ENCODE data around the gene PRG2. TPM values are rescaled to one million over a fixed set of nuclear protein-coding genes. Genes with fewer than 3 reads are reported as not detected.
A peak's percentile ranks its signal among the peaks of the same experiment; 100 is the strongest.
"Not testable (repeated sequence)": the region's sequence is repeated elsewhere in the genome, so short reads cannot be mapped to it uniquely, and the experiment has no call there.

The PRG2 gene
- total RNA-seq, 1 donor from 2014 or later, result not detected

DNA sequence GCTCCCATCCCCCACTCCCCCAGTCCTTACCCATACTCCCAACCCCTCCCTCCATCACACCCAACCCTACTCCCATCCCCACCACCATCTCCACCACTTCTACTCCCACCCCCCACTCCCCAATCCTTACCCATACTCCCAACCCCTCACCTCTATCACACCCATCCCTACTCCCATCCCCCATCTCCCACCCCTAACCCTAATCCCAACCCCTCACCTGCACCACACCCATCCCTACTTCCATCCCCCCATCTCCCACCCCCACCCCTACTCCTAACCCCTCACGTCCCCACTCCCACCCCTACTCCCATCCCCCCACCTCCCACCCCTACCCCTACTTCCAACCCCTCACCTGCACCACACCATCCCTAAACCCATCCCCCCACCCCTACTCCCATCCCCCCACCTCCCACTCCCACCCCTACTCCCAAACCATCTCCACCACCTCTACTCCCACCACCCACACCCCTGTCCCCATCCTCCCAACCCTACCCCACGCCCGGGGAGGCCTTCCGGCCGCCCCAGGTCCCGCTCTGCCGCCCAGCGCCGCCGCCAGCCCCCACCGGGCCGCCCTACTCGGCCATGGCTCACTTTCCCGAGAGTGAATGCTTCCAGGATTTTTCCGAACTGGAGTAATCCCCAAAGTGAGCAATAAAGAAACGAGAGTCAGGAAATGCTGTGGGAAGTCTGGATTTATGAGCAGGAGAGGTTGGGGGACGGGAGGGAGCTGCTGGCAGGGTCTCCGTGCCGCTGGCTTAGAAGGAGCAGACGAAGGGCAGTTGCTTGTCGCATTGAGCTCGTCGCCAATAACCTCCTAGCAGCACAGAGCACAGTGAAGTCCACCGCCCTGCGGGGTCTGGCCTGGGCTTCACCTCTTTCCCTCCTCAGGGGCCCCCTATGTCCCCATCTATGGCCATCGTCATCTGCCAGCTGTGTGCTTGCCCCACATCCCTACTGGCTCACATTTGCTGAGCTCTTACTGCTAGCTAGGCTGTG is 14.1 kb downstream of the PRG2 start:
- ATAC-seq (no peak), DNase-seq (ENCODE audit: low spot score) (no peak)
- intact Hi-C loops (cut with DNase I), result loop anchor here (1.0 kb wide), 1 partner anchor 38 kb away; no protein-coding TSS in a partner anchor

DNA sequence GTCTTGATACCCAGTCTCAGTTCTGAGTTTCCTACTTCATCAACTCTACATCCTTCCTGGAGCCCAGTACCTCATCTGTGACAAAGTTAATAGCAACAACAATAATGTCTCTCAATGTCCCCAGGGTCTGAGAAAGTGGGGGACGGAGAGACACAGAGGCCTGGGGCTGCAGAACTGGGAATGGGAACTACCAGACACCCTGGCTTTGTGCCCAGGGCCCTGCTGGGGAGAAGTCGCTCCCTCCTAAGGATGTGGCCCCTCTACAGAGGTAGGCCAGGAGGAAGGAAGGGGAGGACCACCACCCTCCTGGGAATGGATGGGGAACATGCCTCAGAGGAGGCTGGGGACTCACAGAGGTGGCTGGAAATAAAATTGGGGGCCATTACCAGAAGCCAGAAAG is 15.0 kb downstream of the PRG2 start:
- intact Hi-C loops (cut with DNase I), result no loop called here
- no peak for DNase-seq (ENCODE audit: low spot score)
- ATAC-seq, result no peak

DNA sequence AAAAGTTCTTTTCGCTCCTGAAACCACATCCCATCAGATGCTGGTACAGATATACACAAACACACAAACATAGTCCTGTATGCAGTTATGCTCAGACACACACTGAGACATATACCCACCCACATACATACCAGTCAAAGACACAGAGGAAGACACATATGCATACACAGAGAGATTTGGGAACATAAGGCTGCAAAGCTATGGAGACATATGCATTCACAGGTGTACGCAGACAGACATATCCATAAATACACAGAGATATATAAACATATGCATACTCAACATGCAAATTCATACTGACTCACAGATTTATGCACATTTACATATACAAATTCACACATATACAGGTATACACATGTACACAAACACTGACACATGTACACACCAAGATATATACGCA is 15.5 kb downstream of the PRG2 start:
- intact Hi-C loops (cut with DNase I), result no loop called here
- DNase-seq (ENCODE audit: low spot score) (no peak), ATAC-seq (no peak)

DNA sequence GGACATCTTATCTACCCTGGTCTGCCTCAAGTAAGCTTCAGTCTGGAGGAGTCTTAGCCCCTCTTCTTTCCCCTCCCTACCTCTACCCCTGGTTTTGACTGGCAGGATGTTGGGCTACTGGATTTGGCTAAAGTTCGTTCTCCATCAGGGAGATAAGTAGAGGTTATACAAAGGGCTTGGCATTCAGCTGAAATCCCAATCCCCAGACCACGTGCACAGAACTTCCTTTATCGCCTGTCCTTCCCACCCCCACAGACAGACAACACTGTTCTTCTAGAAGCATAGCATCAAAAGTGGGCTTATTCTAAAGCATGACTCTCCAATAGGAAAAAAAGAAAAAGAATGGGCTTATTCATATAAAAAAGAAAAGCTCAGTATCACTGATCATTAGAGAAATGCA is 17.3 kb downstream of the PRG2 start:
- intact Hi-C loops (cut with DNase I), result no loop called here
- ATAC-seq (no peak), DNase-seq (ENCODE audit: low spot score) (no peak)

DNA sequence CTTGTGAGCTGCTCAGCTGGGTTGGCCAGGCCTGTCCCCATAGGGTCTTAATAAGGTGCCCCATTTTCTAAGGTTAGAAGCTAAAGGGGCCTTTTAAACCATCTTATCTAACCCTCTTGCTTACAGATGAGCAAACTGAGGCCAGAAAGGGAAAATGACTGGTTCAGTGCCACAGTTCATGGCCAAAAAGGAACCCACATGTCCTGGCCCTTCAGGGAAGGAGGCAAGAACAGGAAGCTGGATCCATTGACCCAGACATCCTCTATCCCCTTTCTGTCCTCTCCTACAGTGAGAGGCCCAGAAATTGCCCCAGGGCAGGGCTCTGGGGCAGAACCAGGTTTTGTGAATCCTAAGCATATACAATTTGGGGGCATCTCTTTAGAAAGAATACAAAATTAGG is 19.5 kb downstream of the PRG2 start:
- no peak for DNase-seq (ENCODE audit: low spot score)
- ATAC-seq, result no peak
- intact Hi-C loops (cut with DNase I), result no loop called here

DNA sequence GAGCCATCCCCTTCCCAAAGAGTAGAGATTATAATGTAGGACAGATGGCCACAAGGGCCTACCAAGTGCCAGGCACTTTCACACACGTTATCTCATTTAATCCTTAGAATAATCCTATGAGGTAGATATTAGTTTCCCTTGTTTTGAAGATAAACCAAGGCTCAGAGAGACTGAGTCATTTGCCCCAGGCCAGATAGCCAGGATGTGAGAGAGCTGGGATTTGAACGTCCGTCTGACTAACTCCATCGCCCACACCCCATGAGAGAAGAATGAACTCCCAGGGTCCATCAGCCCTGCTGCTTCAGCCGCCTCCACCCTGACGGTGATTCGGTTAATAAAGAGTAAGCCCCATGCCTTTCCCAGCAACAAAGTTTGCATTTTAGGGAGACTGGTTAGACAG is 20.2 kb downstream of the PRG2 start:
- intact Hi-C loops (cut with DNase I), result no loop called here
- no peak for DNase-seq (ENCODE audit: low spot score)
- no peak for ATAC-seq

DNA sequence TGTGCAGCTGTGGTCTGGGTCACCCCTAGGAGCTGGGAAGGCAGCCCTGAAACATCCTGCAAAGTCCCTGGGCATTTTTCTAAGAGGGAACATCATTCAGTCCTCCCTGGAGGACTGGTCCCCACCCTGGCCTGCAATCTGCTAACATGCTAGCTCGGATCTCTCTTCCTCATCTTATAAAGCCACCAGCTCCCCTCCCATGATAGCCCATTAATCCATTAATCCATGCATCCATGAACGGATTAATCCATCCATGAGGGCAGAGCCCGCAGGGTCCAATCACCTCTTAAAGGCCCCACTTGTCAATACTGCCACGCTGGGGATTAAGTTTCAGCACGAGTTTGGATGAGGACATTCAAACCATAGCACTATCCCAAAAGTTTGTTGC is 21.6 kb downstream of the PRG2 start:
- DNase-seq (ENCODE audit: low spot score) (no peak), ATAC-seq (no peak)
- intact Hi-C loops (cut with DNase I), result no loop called here

DNA sequence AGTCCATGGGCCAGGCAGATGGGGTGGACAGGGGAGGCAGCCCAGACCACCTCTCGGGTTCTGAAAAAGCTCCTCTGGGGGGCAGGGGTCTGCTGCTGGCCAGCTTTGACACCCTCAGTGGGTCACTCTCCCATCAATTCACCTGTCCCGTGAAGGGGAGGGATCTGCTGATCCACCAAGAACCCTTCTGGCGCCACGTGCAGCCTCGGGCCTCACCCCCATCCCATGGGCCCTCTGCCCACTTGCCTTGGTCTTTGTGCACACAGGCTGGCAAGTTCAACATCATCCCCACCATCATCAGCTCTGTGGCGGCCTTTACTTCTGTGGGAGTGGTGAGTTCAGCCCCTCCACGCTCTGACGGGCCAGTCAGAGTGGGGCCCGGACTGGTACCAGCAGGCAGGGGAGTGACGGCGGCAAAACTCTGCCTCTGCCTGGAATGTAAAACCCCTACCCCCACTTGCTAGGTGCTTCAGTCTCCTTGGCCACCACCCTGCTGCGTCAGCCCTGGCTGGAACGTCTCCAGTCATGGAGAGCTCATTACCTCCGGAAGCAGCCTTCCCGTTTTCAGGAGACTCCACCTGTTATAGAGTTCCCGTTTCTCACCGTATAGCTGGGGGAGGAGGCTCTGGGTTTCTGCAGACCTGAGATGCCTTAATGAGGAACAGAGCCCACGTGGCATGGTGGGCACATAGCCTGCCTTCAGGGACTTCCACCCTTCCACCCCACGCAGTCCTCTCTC is 22.2 kb downstream of the PRG2 start:
- intact Hi-C loops (cut with DNase I), result no loop called here
- no peak for DNase-seq (ENCODE audit: low spot score)
- ATAC-seq, result no peak

DNA sequence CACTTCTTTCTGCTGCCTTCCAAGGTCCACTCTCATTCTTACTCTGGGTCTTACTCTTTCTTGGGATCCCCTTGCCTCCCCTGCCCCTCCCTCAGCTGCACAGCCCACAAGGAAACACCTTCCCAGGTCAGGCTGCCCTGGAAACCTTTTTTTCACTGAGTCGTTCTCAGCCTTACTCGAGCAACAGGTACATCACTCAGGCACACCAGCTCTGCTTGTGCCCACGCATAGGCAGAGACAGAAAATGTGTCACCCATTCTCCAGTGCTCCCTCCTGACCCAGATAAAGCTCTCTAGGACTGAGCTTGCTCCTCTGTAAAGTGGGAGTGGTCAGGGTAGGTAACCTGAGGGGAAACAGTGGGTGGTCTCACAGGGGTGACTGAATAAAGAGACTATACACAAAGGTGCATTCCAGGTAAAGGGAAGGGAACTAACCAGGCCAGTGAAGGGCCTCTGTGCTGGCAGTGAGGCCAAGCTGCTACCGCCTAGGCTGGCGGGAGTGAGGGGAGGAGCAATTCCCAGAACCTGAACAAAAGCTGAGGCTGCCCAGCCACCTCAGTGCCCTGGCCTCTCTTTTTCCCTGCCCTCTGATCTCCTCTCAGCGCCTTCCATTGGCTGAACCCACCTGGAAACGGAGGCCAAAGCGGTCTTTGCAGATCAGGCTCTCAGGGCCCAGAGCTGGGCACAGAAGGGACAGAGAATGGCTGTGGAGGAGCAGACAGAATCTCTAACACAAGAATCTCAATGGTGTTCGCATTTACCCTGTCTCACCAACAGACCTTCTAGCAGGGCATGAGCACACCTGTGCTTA is 25.4 kb downstream of the PRG2 start:
- intact Hi-C loops (cut with DNase I), result no loop called here
- DNase-seq (ENCODE audit: low spot score) (no peak), ATAC-seq (no peak)

DNA sequence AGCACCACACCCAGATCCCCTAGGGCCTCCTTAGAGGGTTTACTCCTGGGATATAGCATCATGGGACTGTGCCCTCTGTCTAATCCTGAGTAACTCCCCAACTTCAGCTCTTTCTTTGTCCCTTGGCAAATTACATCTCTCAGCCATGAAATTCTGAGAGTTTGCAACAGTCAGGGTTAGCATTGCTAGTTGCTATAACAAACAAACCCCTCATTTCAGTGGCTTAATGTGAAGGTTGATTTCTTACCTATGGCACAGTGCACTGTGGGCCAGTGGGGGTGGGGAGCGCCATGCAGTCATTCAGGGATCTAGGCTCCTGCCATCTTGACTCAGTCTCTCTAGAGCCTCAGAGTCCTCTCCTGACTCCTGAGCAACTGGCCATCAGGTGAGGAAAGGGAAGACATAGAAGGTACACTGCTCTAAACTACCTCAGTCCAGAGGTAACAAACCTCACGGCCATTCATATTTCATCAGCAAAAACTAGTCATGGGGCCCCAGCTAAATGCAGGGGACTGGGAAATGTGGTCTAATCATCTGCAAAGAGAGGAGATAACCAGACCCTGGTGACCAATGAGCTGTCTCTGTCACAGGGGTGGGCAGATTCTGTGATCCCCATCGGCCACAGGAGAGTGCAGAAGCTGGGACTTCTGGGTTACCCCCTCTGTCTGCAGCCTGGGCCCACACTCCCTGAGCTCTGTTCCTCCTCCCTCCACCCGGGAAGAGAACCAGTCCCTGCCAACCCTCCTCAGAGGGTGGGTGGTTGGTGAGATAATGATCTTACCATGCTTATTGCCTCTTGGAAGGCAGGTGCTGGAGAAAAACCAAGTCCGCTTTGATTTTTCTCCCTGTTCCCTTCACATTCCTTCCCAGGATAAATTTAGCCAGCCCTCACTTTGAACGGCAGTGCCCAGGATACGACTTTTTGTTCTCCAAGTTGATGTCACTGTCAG is 27.0 kb downstream of the PRG2 start:
- no peak for ATAC-seq
- intact Hi-C loops (cut with DNase I), result no loop called here
- no peak for DNase-seq (ENCODE audit: low spot score)

DNA sequence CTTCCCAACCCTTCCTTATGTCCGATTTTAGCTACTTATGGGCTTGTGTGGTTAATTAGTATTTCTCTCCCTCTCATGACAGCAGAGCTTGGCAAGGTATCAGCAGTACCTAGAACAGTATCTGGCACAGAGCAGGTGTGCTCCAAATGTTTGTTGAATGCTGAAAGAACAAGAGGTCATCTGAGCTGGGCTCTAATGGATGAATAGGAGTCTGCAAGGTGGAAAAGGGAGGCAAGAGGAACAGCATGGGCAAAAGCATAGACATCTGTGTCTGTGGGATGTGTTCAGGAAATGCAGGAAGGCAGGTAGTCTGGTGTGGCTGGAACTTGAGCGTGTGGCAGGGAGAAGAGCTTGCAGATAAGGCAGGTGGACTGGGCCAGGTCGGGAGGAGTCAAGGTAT is 28.5 kb downstream of the PRG2 start:
- ATAC-seq, result no peak

DNA sequence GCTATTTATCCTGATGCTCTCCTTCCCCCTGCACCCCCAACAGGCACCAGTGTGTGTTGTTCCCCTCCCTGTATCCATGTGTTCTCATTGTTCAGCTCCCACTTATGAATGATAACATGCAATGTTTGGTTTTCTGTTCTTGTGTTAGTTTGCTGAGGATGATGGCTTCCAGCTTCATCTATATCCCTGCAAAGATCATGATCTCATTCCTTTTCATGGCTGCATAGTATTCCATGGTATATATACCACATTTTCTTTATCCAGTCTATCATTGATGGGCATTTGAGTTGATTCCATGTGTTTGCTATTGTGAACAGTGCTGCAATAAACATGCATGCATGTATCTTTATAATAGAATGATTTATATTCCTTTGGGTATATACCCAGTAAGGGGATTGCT is 29.0 kb downstream of the PRG2 start:
- intact Hi-C loops (cut with DNase I); DNase-seq (ENCODE audit: low spot score); ATAC-seq: not testable (repeated sequence)

More for the DNA sequence above, 28.5 kb downstream of the PRG2 start:
- no peak for DNase-seq (ENCODE audit: low spot score)
- intact Hi-C loops (cut with DNase I), result no loop called here

DNA sequence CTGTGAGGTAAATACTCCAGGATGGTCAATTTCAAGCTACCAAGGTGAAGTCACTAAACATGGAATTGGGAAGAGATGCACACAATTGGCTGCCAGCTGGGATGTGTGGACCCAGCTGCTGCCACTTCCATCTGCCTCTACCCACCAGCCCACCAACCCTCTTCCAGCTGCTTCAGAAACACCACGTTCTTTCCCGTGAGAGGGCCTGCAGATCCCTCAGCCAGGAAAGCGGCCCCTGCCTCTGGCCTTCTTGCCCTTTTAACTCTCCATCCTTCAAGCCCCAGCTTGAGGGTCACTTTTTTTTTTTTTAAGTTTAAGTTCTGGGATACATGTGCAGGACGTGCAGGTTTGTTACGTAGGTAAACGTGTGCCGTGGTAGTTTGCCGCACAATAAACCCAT is 29.5 kb downstream of the PRG2 start:
- ATAC-seq (no peak), DNase-seq (ENCODE audit: low spot score) (no peak)
- intact Hi-C loops (cut with DNase I), result no loop called here

DNA sequence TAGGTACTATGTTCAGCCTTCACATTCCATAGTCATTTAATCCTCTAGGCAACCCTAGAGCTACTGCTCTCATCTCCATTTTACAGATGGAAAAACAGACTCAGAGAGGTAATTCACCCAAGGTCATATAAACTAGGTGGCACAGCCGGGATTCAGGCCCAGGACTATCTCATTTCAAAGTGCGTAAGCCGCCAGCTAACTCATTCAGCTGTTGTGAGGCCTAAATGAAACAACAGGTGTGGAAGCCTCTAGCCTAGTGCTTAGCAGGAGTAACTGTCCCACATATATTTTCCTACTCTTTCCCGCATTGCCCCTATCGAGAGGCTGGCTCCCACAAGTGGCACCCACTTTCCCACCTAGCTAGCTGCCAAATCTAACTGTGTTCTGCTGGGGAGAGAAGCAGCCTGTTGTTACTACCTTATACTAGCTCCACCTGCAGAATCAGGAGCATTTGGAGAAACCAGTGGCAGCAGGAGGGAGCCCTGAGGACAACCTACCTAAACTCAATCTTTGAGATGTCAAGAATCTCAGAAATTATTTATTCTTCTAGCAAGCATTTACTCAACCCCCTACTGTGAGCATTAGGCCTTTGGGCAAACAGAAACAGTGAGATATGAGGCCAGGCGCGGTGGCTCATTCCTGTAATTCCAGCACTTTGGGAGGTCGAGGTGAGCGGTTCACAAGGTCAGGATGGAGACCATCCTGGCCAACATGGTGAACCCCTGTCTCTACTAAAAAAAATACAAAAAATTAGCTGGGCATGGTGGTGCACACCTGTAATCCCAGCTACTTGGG is 30.4 kb downstream of the PRG2 start:
- intact Hi-C loops (cut with DNase I), result no loop called here
- DNase-seq (ENCODE audit: low spot score), result no peak
- no peak for ATAC-seq

DNA sequence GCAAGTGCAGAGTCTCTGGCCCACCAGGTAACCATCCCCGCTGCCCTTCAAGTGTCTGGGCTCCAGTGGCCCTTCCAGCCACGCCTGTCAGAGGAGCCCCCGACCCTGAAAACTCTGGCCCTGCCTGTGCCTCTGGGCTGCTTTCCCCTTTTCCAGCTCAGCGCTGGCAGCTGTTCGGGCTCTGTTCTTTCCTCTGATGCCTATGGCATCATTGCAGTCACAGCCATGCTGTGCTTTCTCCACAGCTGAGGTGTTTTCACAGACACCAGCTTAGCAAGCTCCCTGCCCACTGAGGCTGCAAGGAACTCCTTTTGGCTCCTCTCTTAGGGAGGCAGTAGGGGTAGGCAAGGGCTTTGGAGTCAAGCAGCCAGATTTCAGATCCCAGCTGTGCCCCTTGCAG is 31.1 kb downstream of the PRG2 start:
- ATAC-seq (no peak), DNase-seq (ENCODE audit: low spot score) (no peak)
- intact Hi-C loops (cut with DNase I), result no loop called here

DNA sequence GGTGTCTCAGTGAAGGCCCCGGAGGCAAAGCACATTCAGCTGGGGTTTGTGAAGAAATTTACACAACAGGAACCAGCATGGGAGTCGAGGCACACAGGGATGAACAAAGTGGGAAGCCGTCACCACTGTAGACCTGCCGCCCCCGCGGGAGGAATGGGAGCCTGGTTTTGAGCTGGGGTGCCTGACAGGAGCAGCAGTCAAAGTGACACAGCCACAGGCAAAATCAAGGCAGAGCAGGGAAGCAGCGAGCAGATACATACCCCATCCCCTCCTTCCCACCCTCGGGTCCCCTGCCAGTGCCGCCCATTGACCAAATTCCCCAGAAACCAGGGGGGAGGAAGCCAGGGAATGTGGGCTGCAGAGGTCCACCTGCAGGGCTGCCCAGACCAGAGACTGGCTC is 31.5 kb downstream of the PRG2 start:
- ATAC-seq (no peak), DNase-seq (ENCODE audit: low spot score) (no peak)
- intact Hi-C loops (cut with DNase I), result no loop called here

DNA sequence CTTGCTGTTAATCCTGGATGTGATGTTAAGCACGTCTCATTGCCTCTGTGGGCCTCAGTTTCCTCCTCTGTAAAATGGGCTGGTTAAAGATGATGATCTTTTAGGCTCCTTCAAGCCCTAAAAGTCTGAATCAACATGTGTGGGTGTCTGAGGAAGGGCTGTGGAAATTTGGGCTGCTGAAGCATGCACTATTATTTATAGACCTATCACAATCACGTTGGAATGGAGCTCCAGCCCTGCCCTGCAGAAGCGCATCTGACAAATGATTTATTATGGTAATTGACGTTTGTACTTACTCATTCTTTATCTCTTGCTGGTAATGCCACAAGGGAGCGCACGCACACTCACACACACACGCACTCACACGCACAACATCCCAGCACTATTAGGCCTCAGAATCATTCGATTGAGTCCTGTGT is 31.9 kb downstream of the PRG2 start:
- DNase-seq (ENCODE audit: low spot score) (no peak), ATAC-seq (no peak)
- intact Hi-C loops (cut with DNase I), result no loop called here

DNA sequence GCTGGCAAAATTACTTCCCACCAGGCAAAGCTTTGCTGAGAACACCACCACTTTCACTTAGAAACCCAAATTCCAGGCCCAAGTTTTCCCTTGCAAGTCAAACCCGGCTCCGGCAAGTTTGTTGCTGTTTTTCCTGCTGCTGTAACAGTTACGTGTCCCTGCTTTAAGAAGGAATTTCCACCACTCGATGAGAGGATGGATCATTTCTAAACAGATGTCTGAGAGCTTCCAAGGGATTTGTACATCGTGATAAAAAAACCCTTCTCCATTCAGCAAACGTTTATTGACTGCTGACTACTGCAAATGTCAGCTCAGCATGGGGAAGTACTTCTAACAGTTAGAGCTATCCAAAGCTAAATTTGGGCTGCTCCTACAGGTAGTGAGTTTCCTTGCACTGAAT is 32.6 kb downstream of the PRG2 start:
- intact Hi-C loops (cut with DNase I), result no loop called here
- ATAC-seq (peak; percentile 29), DNase-seq (ENCODE audit: low spot score) (no peak)

Measured in sciatic nerve (tissue), 2 donors.